IPS-NIHi7 (cell line): ENCODE measurements around the gene TMEM141.

Experiments used
- DNase-seq: peaks from one replicate; pipeline ENCODE4 v3.0.0; 2012; ENCODE audit warnings: mixed read lengths; ENCODE audit errors: extremely low spot score

The TMEM141 gene

DNA sequence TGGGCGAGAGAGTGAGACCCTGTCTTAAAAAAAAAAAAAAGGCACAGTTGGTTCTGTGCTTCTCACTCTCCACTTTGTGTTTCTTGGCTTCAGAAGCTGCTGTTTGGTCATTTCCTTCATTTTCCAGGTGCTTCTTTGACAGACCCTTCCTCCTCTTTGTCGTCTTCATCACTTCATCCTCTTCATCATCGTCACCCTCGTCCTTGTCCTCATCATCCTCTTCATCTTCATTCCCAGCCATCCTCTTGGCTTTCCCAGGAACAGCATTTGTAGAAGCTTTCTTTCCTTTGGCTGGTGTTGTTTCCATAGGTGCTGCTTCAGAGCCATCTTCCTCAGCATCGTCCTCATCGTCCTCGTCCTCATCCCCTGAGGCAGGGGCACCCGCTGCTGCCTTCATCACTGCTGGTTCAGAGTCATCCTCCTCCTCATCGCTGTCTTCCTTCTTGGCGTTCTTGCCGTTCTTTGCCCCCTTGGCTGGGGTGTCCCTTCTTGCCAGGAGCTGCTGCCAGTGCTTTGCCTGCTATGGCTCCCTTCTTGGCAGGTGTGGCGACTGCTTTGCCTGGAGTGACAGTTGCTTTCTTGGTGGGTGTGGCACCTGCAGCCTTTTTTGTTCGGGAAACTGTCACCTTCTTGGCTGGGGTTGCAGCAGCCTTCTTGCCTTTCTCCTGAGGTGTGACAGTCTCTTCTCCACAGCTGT lies 23.7 kb downstream of the TMEM141 start:
- DNase-seq, result no peak

DNA sequence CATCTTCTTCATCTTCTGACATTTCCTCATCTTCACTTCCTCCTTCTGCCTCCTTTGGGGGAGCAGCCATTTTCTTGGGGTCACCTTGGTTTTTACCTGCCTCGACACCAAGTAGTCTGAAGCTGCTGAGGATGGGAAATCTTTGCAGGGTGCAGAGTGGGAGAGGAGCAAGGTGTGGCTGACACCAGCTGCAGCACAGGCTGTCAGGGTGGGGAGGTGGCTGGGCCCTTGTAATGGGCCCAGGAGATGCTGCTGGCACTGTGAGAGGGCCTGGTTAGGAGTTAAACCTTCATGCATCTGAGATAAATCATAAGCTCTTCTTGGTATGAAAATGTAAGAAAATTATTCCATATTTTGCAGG lies 24.3 kb downstream of the TMEM141 start:
- DNase-seq, result no peak

DNA sequence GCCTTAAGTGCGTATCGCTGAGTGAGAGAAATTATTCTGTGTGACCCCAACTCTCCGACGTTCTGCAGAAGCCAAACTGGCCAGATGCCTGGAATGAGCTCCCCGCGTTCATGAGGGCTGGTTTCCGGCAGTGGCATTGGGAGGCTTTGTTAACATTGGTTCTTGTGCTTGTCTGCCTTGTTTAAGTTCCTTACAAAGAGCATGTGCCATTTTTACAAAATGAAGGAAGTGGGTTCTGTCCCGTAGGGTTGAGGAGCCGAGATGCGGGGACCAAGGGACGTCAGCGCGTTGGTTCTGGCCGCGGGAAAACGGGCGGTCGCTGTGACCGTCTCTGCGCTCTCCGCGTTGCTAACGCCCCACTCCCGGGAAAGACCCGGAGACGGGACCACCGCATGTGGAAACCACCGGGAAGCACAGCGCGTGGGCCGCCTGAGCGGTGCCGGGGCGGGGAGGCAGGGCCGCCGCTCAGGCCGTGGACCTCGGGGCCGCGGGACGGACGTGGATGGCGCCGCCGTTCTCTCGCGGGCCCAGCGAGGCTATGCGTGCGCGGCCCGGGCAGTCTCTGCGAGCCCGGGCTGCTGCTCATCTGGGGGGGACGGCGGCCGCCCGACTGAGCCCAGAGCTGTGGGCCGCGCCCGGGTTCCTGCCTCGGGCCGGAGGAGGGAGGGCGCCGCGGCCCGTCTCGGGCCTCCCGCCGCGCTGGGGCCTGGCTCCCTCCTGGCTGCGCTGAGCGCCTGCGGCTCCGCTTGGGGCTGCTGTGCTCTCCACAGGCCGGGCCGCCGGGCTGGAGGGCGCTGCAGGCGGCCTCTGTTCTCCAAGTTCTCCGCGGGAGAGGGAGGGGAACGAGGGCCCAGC lies 30.1 kb downstream of the TMEM141 start:
- DNase-seq, result peak; percentile 71

DNA sequence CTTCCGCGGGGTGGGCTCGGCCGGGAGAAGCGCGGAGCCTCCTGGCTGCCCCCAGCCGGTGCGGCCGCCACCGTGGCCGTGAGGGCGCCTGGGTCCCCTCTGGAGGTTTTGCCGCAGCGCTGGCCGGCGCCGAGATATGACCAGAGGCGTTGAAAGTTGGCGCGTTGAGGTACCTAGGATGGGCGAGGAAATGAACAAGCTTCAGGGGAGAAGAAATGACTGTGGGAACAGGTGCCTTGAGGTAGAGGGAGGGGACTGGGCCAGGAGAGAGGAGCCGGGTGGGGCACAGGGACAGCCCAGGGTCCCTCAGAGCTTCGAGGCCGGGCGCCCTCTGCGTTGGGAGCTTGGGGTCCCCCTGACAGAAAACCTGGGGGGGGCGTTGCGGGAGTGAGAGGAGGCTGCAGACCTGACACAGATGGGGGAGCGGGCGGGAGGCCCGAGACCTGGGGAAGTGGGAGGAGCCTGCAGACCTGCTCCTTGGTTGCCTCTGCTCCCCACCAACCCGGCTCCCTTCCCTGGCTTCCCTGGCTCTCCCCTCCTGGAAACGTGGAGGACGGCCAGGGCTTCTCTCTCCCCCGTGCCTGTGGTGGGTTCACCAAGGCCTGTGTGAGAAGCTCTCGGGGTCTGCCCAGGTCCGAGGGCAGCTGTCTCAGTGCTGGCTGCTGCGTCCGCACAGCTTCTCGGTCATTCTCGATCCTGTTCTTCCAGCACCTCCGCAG lies 30.8 kb downstream of the TMEM141 start:
- DNase-seq, result peak; percentile 51

DNA sequence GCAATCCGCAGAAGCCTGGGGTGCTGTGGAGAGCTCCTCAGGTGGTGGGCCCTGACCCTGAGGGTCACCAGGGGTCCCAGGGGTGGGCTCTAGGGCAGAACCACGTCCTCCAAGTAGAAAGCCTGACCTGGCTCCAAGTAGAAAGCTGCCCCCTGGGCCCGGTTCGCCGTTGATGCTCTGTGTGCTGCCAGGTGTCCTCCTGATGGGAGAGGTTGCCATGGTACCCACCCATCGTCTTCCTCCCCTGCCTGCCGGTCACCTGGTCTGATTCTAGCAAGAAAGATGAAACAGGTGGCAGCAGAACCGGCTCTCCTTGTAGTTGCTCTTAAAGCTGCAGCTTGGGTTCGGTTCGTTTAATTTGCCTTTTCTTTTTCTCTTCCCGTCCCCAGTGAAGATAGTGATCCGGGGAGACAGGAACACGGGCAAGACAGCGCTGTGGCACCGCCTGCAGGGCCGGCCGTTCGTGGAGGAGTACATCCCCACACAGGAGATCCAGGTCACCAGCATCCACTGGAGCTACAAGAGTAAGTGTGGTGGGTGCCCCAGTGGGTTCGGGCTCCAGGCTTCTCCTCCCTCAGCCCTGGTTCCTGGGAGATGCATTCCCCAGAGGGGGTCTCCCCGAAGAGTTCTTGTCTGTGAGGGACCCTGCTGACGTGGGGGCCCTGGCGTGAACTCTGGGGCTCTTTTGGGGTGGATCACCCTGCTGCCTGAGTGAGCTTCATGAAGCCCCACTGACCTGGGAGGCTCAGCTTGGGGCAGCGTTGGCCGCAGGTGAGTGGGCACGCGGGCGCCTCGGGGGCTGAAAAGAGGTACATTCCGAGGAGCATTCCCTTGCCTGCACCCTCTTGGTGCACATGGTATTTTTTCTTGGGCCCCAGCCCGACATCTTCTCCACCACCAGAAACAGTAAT lies 32.2 kb downstream of the TMEM141 start:
- DNase-seq, result no peak

DNA sequence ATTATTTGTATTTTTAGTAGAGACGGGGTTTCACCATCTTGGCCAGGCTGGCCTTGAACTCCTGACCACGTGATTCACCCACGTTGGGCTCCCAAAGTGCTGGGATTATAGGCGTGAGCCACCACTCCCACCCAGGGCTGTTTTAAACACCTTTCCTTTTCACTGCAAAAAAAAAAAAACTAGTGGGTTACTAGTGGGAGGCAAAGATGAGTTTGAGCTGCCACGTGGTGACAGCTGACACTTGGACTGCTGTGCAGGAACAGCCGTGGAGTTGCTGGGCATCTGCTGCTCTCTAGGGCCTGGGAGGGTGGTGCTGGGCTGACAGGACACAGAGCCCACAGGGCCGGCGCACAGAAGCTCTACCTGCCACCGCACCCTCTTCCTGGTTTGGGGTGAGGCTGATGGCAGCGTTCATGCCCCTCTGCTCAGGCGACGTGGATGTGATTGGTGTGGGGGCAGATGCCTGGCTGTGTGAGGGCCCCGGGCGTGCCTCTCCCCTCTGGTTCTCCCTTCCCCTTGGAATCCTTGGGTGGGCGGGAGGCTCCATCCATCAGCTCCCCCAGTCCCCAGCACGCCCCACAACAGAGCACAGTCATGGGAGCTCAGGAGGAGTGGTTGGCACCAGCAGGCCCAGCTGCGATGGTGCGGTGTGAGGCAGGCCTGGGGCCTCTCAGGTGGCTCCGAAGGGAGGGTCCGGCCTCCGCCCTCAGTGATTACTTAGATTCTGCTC lies 33.5 kb downstream of the TMEM141 start:
- no peak for DNase-seq

DNA sequence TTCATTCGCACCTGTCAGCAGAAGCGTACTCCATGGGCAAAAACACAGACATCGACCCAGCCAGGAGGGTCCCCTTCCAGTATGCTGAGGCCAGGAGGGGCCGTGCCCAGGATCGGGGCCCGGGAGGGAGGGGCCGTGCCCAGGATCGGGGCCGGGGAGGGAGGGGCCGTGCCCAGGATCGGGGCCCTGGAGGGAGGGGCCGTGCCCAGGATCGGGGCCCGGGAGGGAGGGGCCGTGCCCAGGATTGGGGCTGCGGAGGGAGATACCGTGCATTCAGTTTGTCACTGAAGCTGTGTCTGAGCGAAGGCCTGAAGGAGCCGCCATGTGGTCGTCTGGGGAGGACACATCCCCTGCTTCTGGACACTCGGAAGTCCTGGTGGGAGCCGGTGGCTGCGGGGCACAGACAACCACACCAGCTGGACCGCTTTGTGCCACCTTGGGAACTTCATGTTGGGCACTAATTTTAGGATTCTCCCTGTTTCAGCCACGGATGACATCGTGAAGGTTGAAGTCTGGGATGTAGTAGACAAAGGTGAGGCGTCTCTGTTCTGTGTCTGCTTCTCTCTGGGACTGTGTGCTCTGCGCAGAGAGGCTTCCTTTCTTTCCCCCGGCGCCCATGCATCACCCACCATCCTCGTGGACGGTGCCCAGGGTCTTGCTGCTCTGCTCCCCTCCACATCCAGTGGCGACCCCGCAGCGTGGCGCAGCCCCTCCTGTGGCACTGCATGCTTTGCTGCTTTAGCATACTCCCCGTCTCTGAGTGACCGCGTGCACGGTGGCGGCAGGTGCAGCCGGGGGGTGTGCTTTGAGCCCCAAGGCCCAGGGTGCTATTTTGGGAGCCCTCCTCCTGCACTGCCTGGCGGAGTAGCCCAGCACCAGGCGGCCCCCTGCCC lies 34.4 kb downstream of the TMEM141 start:
- no peak for DNase-seq

DNA sequence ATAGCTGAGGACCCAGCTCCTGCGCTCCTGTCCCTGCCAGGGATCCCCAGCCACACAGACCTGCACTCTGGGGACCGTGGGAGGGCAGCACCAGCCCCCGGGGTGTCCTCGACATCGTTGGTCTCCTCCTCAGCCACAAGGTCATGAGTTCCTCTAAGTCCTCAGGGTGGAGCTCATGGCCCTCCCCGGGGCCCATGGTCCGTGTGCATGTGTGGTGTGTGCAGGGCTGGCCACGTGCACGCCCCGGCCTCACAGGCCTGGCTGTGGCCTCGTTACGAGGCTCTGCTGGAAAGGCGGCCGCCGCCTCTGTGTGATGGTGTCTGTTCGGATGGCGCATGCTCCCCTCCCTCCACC lies 35.0 kb downstream of the TMEM141 start:
- no peak for DNase-seq

DNA sequence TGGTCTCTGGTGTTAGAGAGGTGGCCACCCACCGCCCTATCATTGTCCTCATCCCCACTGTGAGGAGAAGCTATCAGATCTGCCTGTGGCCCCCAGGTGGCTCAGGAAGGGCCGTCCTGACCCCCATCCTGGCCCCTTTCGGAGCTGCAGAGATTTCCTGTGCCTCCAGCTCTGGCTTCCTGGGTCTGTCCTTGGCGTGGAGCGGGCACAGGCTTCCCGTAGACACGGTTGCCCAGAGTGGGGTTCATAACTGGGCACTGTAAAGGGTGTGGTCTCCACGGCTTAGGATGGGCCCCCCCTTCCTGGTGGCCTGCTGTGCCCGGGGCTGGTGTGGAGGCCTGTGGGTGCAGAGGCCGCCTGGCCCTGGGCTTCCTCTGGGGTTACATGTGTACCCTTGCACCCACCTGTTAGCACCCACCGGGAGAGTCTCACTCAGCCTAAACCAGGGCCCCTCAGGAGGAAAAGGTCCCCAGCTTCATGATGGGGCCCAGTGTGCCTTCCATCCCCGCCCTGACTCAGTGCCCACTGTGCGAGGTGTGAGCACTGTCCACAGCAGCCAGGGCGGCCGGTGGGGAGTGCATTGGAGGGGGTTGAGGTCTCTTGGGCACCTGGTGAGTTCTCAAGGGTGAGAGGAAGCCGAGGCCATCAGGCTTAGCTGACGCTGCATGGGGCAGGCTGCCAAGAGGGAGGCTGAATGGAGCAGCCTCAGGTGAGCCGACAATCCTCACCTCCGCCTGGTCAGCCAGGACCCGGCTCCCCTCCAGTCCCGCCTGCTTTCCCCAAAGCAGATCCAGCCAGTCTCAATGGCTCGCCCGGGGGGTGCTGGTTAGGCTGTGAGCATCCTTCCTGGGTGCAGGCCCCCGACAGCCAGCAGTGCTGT lies 35.8 kb downstream of the TMEM141 start:
- DNase-seq, result no peak

DNA sequence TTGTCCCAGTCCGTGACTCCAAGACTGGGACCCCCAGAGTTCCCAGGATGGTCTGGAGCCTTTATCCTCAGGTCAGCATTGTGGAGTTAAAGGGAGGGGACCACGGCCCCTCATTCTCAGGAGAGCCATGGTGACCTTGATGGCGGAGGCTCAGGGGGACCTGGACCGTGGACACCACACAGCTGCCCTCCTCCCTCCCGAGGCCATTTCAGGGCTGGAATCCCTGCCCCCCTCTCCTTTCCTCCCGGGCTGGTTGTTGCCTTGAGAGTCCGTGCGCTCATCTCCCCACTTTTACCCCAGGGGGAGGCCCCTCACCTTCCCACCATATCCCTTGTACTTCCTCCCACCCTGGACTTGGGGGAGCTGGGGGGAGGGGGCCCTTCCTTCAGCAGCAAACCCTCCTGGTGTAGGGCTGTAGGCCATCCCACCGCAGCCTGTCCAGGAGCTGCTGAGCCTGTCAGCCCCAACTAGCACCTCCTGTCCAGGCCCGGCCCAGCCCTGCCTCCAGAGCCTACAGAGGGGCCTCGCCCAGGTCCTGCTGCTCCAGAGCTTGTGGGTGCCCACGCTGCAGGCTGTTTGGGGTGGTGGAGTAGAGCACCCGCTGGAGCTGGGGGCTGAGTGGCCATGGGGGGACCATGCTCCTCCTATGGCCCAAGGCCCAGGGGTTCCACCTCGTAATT lies 36.8 kb downstream of the TMEM141 start:
- no peak for DNase-seq

DNA sequence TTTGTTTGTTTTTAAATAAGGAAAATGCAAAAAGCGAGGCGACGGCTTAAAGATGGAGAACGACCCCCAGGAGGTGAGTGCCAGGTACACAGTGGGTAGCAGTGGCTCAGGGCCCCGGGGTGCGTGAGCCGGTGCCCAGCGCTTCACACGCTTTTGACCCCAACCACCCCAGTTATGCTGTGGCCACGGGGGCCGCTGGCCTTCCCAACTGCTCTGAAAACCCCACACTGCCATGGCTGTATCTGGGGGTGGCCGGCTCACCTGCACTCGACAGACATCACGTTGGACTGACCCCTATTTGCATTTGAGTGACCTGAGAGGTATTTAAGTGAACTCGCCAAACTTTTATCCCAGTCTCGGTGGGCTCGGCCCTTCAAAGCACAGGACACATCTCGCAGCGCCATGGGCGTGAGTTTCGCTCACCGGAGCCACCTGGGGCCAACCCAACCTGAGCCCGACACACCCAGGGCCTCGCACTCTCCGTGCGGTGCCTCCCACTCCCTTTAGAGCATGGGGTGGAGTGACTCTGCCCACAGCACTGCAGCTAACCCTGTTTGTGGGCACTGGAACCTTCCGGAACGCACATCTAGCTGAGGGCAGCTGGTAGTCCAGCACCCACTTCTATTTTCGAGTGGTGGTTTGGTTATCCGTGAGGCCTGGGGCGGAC lies 37.5 kb downstream of the TMEM141 start:
- no peak for DNase-seq

DNA sequence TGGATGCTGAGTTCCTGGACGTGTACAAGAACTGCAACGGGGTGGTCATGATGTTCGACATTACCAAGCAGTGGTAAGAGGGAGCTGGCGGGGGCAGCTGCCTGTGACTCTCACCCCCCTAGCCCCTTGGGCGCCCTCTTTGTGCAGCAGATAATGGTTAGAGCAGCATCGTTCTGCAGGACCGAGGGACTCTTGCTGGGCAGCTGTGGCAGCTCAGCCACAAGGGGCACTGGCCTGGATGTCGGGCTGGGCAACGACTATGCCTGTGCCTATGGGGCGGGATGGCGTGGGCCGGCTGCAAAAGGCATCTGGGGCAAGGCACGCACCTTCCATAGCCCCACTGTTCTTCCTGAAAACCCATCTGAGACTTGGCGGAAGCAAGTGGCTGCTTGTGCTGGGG lies 38.3 kb downstream of the TMEM141 start:
- DNase-seq, result no peak

DNA sequence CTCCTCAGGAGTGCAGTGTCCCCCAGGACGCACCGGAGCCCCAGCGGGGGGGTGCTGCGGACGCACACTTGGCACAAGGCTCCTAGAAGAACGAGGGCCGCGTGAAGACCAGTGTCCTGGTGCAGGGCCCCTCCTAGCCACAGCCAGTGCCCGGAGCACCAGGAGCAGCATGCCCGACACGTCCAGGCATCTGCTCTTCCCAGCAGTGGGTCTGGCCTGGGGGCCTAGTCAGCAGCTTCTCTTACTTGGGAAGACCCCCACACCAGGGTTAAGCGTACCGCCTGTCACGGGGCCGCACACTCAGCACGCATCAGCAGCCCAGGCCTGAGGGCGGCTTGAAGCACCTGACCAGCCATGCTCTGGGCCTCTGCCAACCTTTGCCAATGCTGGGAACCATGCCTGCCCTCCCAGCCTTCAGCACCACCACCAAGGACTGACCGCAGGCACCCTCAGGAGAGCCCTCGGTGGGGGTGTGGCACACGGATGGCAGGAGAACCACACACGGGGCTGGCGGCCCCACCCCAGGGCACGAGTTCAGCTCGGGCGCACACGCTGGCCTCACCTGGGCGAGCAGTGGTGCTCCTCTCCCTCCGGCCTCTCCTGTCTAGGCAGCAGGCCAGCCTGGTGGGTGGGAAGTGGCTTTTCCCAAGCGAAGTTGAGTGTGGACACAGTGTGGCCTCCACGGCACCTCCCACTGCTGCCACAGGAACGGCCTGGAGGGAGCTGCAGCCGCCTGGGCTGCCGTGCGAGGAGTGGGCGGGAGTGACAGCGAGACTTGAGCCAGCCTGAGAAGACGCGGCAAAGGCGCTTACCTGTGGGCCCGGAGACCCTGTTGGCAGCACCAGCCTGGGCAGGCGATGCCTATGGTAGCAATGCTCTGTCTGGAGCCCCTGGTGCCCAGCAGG lies 39.1 kb downstream of the TMEM141 start:
- no peak for DNase-seq

DNA sequence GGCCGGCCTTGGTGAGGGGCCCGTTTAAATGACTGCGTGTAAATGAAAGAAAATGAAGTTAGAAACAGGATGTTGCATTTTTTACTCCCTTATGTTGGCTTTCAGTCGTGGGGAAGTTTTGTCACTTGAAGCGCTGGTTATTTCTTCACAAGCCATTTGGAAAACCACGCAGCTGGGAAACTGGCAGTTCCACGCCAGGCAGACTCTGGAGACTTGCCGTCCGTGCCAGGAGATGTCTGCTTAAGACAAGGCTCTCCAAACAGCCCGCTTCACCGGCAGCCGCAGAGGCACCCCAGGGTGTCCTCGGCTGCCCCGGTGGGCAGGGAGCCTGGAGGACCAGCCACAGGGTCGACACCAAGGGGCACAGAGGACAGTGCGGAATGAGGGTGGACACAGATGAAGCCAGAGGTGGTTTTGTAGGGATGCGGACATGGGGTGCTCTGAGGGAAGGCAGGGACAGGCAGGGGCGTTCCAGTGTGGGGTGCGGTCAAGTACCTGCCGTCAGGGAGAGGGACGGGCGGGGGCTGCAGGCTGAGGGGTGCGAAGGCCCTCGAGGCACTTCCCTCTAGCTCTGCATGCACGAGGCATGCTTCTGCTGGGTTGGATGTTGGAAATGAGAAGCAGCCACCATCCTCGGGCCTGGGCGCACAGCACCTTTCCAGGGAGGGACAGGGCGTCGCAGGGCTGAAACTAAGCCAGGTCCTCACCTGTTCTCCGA lies 40.0 kb downstream of the TMEM141 start:
- DNase-seq, result no peak

DNA sequence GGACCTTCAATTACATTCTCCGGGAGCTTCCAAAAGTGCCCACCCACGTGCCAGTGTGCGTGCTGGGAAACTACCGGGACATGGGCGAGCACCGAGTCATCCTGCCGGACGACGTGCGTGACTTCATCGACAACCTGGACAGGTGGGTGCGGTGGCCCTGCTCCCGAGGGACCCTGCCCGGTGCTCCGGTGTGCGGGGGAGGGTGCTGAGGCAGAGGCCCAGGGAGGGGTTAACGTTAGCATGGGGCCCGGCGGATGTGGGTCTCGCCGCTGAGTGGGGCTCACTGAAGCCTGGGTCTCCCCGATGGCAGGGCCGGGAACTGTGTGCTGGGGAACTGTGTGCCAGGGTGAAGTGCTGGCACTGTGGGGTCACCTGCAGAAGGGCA lies 40.6 kb downstream of the TMEM141 start:
- DNase-seq, result no peak

DNA sequence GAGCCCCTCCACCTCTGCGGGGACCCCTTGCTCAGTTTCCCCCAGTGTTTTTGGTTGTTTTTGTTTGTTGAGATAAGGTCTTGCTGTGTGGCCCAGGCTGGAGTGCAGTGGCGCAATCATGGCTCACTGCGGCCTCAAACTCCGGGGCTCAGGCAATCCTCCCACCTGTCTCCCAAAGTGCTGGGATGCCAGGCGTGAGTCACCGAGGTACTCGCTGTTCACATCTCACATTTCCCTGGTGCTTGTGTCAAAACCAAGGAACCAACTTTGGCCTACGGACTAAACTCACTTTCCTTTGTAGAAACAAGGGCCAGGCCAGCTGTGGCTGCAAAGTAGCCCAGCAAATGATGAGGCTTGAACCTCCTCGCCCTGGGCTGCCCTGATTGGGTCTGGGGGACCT lies 41.4 kb downstream of the TMEM141 start:
- DNase-seq, result no peak
